GM20431 (cell line): Measurements from ENCODE around the gene CDKL4.
"Not testable (repeated sequence)": the region's sequence is repeated elsewhere in the genome, so short reads cannot be mapped to it uniquely, and the experiment has no call there.

Experiments used
- in situ Hi-C: fragments of 300-500 bp; cut with MseI, MboI; formaldehyde crosslinking; loops from one replicate; pipeline ENCODE4 v1.15.0; 2020; ENCODE audit warnings: low sequenced_read_pairs; ENCODE audit not compliant: unreplicated experiment

Gene CDKL4

DNA sequence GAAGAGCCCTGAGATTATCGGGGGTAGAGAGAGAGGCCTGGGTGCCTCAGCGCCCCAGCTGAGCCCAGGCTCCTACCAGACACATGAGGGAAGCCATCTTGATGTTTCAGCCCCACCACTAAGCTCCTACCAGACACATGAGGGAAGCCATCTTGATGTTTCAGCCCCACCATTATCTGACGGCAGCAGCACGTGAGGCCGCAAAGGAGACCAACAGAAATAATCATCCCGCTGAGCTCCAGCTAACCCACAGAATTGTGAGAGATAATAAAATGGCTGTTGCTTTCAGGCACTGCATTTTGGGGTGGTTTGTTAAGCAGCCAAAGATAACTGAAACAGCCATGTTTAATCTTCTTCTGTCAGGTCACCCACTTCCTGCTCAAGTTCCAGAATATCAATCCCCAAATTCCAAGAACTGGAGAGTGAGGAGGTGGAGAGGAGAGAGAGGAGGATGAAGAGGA, 93.6 kb downstream of the CDKL4 start:
- in situ Hi-C loops, result no loop called here

DNA sequence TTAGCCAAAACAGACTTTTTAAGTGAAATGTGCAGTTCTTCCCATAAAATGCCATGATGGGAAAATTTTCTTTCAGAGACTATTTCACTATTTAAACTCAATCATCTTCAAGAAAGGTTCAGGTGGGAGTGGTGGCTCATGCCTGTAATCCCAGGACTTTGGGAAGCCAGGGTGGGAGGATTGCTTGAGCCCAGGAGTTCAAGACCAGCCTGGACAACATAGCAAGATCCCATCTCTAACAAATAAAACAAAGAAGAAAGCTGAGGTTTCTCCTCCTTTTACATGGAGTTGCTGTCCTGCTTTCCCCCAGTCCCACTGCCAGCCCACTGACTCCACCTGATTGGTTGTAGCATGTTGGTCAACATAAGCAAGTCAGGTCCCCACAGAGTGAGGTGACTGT, 97.1 kb downstream of the CDKL4 start:
- in situ Hi-C loops, result no loop called here

DNA sequence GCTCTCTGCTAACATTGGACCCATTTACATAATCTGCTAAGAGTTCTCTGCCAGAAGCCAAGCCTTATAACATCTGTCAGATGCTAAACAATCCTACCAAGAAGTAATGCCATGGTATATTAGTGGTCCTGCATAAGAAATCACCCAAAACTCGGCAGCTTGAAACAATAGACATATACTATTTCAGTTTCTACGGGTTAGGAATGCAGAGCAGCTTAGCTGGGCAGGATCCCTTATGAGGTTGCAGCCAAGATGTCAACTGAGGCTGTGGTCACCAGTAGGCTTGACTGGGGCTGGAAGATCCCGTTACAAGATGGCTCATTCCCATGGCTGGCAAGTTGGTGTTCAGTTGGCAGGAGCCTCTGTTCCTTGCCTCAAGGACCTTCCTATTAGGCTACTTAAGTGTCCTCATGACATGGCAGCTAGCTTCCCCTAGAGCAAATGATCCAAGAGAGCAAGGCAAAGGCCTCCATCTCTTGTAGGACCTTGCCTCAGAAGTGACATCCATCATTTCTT, 97.8 kb downstream of the CDKL4 start:
- in situ Hi-C loops, result no loop called here

DNA sequence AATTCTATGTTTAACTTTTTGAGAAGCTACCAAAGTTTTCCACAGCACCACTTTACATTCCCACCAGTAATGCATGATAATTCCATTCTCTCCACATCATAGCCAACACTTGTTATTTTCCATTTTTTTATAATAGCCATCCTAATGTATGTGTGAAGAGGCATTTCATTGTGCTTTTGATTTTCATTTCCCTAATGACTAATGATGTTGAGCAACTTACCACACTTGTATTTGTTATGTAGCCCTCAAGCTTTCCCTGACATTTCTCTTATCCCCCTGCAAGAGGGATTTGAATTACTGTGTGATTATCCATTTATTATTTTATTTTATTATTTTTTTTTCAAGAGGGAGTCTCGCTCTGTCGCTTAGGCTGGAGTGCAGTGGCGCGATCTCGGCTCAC, 99.4 kb downstream of the CDKL4 start:
- in situ Hi-C loops, result no loop called here

DNA sequence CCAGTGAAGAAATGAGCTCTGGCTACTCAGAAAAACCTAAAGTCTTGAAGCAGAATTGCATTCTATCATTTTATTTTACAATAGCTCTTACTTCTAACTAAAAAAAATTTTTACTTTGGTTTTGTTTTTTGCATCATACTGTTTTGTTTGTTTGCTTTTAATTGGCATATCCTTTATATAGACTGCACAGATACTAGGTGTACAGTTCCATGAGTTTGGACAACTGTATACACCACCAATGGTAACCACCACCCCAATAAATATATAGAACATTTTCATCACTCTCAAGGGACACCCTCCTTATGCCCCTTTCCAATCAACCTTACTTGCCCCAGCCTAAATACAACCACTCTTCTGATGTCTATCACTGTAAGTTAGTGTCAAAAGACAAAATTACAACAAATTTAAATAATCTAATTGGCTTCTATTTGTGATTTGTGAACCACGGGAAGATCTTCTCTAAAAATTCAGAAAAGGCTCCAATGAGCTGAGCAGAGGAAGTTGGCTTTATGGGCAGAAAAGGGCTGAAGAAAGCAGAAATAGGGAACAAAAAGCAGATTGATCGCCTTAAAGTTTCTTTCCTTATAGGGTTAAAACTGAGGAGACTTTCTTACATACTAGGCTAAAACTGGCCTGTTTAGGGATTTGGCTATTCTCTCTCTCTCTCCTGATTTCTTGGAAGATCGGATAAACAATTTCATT, 100.7 kb downstream of the CDKL4 start:
- in situ Hi-C loops, result no loop called here

DNA sequence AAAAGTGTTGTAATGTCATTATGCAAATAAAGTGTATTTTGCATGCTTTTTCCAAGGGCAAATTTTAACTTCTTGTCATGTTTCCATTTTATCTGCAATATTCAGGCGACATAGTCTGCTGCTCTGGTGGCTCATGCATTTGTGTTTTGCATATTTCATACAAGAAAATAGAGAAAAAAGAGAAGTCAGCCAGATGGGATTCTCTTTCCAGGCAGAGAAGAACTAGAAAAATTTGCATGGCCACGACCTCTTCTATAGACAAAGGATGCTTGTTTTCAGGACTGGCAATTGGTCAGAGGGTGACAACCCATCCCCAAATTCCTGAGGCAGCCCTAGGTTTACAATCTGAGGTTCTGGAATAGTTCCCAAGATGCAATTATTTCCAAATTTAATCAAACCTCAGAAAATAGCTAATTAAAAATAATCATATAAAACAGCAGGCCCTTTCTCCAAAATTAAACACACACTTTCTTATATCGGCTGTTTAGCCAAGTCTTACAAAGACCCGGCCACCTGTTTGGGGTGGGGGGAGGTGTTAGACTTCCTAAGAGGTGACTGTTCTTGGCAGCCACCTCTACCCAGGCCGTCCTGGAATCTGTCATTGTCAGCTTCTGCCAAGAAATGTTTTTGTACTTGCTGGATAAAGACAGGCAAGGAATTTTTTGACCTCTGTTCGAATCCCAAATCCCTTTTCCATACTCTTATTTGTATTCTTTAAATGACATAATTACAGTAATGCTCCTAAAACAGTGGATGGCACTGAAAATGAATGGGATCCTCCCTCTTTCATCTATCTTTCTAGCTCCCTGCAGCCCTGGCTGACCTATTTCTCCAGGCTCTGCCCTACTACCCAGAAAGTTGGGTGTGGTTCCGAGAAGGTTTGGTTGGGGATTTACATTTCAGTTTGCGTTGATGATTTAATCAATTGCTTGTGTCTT, 102.2 kb downstream of the CDKL4 start:
- in situ Hi-C loops, result no loop called here

DNA sequence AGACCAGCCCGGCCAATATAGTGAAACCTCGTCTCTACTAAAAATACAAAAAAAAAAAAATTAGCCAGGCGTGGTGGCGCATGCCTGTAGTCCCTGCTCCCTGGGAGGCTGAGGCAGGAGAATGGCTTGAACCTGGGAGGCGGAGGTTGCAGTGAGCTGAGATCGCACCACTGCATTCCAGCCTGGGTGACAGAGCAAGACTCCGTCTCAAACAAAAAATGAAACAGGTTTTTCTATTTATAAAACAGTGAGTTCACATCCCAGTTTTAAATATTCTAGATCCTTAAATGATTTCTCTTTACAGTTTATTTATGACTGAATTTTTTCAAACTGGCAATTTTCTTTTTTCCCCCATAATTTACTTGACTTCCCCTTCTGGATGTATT, 102.8 kb downstream of the CDKL4 start:
- in situ Hi-C loops, result not testable (repeated sequence)

DNA sequence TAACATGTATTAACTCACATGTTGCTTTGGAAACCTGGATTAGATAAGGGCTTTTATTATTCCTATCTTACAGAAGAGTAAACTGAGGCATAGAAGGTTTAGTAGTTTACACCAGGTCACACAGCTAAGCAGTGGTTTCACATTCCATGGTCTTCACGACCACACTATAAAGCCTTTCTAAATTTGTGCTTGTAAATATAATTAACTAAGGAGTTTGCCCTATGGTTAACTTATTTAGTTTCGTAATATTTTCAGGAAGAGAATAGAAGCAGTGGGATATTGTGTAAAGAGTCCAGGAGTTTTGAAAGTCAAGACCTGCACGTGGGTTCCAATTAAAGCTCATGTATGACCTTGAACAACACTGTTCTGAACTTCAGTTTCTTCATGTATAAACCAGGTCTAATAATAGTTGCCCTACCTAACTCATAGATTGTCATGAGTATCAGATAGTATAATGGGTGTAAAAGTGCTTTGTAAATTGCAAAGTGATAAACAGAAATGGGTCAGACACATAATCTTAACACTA, 103.4 kb downstream of the CDKL4 start:
- in situ Hi-C loops, result no loop called here

DNA sequence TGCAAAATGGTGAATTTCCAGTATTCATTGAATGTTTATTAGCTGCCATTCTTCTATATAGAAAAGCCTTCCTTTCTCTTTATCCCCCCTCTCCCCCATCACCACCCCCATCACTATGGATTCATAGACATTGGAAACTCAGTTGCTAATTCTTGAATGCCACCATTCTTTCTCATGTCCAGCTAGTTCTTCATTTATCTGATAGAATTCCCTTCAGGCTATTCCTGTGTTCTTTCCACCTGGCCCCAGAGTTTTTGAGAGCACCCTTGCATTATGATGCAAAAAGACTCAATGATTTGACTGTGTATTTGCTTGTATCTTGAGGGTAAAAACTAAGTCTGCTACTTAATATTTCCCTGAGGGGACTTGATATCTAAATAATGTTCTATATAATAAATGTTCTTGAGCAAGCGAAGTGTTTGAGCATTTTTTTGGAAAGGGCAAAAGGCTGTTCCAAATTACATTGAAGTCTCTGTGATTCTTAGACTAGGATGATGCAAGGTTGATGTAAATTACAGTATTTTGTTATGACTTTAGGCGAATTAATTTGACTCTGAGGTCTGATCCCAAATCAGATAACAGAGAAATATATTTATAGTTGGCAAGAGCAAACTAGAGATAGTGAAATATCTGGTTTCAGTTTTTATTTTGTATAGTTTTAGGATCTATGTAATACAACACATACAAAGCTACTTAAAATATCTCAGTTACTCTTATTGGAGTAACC, 104.1 kb downstream of the CDKL4 start:
- in situ Hi-C loops, result no loop called here

DNA sequence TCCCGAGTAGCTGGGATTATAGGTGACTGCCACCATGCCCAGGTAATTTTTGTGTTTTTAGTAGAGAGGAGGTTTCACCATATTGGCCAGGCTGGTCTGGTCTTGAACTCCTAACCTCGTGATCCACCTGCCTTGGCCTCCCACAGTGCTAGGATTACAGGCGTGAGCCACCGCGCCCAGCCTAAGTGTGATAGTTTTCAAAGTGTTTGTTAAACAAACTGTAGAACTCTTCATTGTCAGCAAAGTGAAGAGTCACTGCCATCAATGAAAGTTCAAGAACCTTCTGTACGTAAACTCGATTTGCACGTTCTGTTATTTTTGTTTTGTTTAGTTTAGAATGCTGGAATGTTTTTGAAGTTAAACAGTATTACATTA, 104.9 kb downstream of the CDKL4 start:
- in situ Hi-C loops, result no loop called here

DNA sequence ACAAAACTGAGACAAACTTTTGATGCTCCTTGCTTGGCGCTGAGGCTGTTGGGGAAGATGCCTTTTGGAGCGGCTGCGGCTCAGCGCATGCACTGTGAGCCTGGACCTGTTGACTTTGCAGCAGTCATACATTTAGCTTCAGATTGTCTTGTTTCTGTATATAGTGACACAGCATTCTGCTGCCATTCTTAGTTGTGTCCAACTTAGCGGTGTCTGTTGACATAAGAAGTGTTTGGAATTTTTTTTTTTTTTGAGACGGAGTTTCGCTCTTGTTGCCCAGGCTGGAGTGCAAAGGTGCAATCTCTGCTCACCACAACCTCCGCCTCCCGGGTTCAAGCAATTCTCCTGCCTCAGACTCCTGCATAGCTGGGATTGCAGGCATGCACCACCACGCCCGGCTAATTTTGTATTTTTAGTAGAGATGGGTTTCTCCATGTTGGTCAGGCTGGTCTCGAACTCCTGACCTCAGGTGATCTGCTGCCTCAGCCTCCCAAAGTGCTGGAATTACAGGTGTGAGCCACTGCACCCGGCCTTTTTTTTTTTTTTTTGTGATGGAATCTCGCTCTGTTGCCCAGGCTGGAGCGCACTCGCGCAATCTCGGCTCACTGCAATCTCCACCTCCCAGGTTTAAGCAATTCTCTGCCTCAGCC, 105.5 kb downstream of the CDKL4 start:
- in situ Hi-C loops, result not testable (repeated sequence)

DNA sequence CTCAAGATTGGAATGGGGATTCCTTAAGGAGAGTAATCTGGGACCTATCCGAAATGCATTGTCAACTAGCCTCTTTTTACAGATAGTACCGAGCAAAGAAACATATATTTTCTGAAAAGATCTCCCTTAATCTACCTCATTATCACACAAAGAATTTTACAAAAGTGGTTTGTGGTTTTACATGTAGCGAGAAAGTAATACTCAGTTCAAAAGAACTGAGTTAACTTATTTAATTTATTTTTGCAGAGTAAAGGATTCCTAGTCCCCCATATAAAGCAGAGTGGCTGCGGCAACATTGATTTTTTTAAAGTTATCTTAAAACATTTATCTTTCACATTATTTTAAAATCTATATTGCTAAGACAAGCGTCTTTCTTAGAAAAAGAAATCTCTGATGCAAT, 107.0 kb downstream of the CDKL4 start:
- in situ Hi-C loops, result no loop called here

DNA sequence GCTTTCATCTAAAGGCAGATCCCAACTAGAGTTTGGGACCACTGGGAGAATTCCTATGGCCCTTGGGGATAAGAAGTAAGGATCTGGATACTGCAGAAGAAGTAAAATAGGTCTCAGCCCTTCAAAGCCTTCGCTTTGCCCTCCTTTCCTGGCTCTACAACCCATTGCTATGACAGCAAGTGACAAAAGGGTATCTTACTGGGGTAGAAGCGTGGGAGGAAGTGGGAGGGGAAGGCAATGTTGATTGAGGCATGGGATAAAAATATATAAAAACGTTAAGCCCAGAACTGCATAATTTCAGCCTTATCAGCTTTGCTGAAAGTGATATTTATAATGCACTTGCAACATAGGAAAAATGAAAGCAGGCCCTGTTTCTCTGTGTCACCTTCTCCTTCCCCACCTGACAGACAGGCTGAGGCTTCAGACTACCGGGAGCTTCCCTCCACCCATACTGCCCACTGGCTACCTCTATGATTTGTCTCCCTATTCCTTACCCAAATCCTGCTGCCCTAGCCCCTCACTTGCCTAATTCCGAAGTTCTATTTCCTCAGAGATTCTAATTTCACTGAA, 108.0 kb downstream of the CDKL4 start:
- in situ Hi-C loops, result no loop called here

DNA sequence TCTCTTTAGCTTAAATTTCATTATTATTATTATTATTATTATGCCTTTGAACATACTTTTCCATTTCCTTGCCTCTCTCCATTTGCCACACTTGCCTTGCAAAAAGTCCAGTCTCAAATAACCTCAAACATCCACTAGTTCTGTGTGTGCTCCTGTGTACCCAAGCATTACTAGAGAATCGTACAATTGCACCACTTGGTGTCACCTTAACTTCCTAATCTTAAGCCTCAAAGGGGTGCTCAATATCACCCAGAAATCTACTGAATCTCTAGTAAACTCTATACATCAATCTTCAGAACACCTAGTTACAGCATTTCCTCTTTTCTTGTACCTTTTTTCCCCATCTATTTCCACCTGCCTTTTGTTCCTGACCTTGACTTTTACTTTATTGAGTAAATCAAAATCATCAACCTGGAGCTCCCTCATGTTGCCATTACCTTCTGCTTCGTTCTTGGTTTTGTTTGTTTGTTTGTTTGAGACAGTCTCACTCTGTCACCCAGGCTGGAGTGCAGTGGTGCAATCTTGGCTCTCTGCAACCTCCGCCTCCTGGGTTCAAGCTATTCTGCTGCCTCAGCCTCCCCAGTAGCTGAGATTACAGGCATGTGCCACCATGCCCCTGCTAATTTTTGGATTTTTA, 110.4 kb downstream of the CDKL4 start:
- in situ Hi-C loops, result no loop called here

DNA sequence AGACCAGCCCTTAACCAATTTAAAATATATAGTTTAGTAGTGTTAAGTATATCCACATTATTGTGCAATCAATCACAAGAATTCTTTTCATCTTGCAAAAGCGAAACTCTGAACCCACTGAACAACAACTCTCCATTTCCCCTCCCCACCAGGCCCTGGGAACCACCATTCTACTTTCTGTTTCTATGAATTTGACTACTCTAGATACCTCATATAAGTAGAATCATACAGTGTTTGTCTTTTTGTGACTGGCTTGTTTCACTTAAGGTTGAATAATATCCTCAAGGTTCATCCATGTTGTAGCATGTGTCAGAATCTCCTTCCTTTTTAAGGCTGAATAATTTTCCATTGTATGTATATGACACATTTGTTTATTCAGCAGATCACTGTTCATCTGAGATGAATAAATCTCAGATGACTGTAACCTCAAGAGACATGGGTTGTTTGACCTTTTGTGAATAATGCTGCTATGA, 114.8 kb downstream of the CDKL4 start:
- in situ Hi-C loops, result no loop called here

DNA sequence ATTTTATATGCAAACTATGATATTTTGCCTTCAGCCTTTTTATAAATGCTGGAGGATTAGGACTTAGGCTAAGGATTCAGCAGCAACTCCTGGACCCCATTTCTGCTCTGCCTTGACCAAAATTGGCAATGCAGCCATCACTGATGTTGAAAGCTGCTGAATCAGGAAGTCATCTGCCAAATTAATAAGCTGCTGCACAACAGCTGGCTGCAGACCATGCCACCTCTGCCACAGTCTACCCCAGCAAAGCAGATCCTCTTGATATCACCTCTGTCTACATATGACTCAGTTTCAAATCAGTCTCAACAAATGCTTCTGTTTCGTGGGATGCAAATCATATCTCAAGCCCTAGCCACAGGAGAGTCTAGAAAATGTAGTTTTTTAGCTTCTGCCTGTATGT, 115.8 kb downstream of the CDKL4 start:
- in situ Hi-C loops, result no loop called here
